Panc1 (cell line): ENCODE measurements around the gene CHAF1B. TPM values are rescaled to one million over a fixed set of nuclear protein-coding genes. Genes with fewer than 3 reads are reported as not detected.

Experiments
- ATAC-seq: fragments of 200-7000 bp; cut with Tn5 transposase; 2 replicates; pipeline ENCODE4 v1.9.1; 2020; ENCODE audit warnings: mild to moderate bottlenecking, moderate library complexity
- BruUV-seq: library from RNA; stranded (reverse); fragments of 400-500 nt; replicated peaks from 2 replicates; lab custom pipeline; 2021; lab: Mats Ljungman, UMichigan
- CTCF ChIA-PET: fragments of 300-600 bp; sonication (Branson Sonifier 250); formaldehyde crosslinking; loops from one replicate; lab custom pipeline; 2022; ENCODE audit warnings: antibody characterized with exemption; lab: Charles Lee
- POLR2A ChIA-PET: fragments of 300-600 bp; sonication (Branson Sonifier 250); formaldehyde crosslinking; loops from one replicate; lab custom pipeline; 2022; ENCODE audit warnings: antibody characterized with exemption; lab: Charles Lee
- DNase-seq: peaks from one replicate; pipeline ENCODE4 v3.0.0-alpha.2; 2010; ENCODE audit warnings: low read depth, low spot score
- H3K27ac ChIP-seq: 2 replicates; pipeline ENCODE4 v1.5.1; 2011; ENCODE audit warnings: mild to moderate bottlenecking, low read length, inconsistent platforms
- H3K27me3 ChIP-seq: fragments of 200-500 bp; sonication (Bioruptor generic); 2 replicates; pipeline ENCODE4 v1.6.0; 2014; ENCODE audit warnings: low read length, inconsistent platforms; ENCODE audit not compliant: control insufficient read depth, insufficient read depth
- H3K36me3 ChIP-seq: fragments of 200-500 bp; sonication (Bioruptor generic); 2 replicates; pipeline ENCODE4 v1.5.1; 2014; ENCODE audit warnings: inconsistent platforms, mild to moderate bottlenecking, low read length, moderate library complexity; ENCODE audit not compliant: control insufficient read depth, insufficient read depth
- H3K4me1 ChIP-seq: 2 replicates; pipeline ENCODE4 v1.5.1; 2011; ENCODE audit warnings: inconsistent platforms, mild to moderate bottlenecking, low read length, moderate library complexity; ENCODE audit not compliant: control insufficient read depth, insufficient read depth
- H3K4me3 ChIP-seq, 2 experiments: 2 replicates each; pipeline ENCODE4 v1.5.1; 2011 to 2012; ENCODE audit warnings: low read depth in 2 of 2, low read length in 2 of 2, mild to moderate bottlenecking in 2 of 2, inconsistent platforms in 1 of 2, moderate library complexity in 1 of 2
- H3K9me3 ChIP-seq: fragments of 200-500 bp; sonication (Bioruptor generic); 2 replicates; pipeline ENCODE4 v1.5.1; 2014; ENCODE audit warnings: low read depth, mild to moderate bottlenecking, inconsistent platforms, low read length, moderate library complexity; ENCODE audit not compliant: control insufficient read depth, insufficient read depth
- POLR2AphosphoS5 ChIP-seq: IDR thresholded peaks from 2 replicates; pipeline ENCODE4 v1.6.1; 2012; ENCODE audit warnings: mild to moderate bottlenecking, low read depth, low read length, moderate library complexity
- SIN3A ChIP-seq: IDR thresholded peaks from 2 replicates; pipeline ENCODE4 v1.6.1; 2012; ENCODE audit warnings: low read depth, mild to moderate bottlenecking, low read length, moderate library complexity, borderline replicate concordance; ENCODE audit not compliant: insufficient read depth
- TCF7L2 ChIP-seq: IDR thresholded peaks from 2 replicates; pipeline ENCODE4 v1.6.1; 2011; ENCODE audit warnings: mild to moderate bottlenecking, low read depth, low read length, inconsistent platforms
- in situ Hi-C: cut with HindIII; loops from 2 replicates; pipeline ENCODE4 v1.10.0; 2016; ENCODE audit warnings: low sequenced_read_pairs, low pct_unique_long_range_greater_than_20kb
- intact Hi-C: fragments of 100-400 bp; cut with micrococcal nuclease; formaldehyde crosslinking; loops from one replicate; pipeline ENCODE4 v1.10.0; 2022; ENCODE audit not compliant: unreplicated experiment
- total RNA-seq: library from RNA; stranded (reverse); gene quantifications from one replicate; pipeline ENCODE4 v1.2.1, GENCODE V29; 2021; ENCODE audit not compliant: unreplicated experiment
- TF ChIP-seq, protein P1 (sequence below): fragments of 450-650 bp; IDR thresholded peaks from 2 replicates; pipeline ENCODE4 v1.5.1; 2017; ENCODE audit warnings: mild to moderate bottlenecking
- TF ChIP-seq, protein P2 (sequence below), 2 experiments: IDR thresholded peaks; 2 replicates each; pipeline ENCODE4 v1.6.1; 2011 to 2012; ENCODE audit warnings: low read depth in 2 of 2, control low read depth in 1 of 2, low read length in 1 of 2, mild to moderate bottlenecking in 1 of 2, moderate library complexity in 1 of 2; ENCODE audit not compliant: insufficient read depth in 1 of 2

The CHAF1B gene
- total RNA-seq, 1 experiment from 2014 or later, result 18.4 TPM

DNA sequence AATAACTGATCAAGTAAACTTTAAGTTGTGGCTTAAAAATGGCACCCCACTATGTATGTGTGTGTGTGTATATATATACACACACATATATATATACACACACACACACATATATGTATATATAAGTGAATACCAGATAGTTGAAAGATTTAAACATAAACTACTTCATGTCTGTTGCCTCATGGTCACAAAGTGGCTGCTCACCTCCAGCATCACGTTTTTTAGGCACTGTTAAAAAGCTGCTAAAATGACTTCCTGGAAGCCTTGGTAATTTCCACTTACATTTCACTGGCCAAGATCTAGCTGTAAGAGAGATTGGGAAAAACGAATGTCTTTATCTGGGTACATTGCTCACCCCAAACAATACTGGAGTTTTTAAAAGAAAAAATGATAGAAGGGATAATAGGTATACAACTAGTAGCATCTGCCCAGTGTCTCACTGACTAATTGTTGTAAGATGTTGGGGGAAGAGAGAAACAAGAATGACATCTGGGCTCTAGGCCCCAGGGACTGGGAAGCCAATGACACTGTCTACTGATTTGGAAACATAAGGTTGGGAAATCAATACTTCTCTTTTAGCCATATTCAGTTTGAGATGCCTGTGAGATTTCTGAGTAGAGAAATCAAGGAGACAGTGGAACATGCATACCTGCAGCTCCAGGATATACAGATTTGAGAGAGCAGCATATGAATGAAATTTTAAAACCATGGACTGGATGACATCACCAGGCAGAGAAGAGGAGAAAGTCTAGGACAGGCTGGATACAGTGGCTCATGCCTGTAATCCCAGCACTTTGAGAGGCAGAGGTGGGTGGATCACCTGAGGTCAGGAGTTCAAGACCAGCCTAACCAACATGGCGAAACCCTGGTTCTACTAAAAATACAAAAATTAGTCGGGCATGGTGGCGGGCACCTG lies 51.9 kb downstream of the CHAF1B start:
- ChIA-PET POLR2A (interaction anchor here (0.6 kb wide), 1 partner anchor 30 kb away, joined by 5 read pairs; no protein-coding TSS in a partner anchor), CTCF (interaction anchor here (0.7 kb wide), 1 partner anchor 69 kb away, joined by 5 read pairs; no protein-coding TSS in a partner anchor)
- DNase-seq (no peak), ATAC-seq (no peak)
- TF ChIP-seq, protein P1, sequence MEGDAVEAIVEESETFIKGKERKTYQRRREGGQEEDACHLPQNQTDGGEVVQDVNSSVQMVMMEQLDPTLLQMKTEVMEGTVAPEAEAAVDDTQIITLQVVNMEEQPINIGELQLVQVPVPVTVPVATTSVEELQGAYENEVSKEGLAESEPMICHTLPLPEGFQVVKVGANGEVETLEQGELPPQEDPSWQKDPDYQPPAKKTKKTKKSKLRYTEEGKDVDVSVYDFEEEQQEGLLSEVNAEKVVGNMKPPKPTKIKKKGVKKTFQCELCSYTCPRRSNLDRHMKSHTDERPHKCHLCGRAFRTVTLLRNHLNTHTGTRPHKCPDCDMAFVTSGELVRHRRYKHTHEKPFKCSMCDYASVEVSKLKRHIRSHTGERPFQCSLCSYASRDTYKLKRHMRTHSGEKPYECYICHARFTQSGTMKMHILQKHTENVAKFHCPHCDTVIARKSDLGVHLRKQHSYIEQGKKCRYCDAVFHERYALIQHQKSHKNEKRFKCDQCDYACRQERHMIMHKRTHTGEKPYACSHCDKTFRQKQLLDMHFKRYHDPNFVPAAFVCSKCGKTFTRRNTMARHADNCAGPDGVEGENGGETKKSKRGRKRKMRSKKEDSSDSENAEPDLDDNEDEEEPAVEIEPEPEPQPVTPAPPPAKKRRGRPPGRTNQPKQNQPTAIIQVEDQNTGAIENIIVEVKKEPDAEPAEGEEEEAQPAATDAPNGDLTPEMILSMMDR, result no peak
- TF ChIP-seq, protein P2, sequence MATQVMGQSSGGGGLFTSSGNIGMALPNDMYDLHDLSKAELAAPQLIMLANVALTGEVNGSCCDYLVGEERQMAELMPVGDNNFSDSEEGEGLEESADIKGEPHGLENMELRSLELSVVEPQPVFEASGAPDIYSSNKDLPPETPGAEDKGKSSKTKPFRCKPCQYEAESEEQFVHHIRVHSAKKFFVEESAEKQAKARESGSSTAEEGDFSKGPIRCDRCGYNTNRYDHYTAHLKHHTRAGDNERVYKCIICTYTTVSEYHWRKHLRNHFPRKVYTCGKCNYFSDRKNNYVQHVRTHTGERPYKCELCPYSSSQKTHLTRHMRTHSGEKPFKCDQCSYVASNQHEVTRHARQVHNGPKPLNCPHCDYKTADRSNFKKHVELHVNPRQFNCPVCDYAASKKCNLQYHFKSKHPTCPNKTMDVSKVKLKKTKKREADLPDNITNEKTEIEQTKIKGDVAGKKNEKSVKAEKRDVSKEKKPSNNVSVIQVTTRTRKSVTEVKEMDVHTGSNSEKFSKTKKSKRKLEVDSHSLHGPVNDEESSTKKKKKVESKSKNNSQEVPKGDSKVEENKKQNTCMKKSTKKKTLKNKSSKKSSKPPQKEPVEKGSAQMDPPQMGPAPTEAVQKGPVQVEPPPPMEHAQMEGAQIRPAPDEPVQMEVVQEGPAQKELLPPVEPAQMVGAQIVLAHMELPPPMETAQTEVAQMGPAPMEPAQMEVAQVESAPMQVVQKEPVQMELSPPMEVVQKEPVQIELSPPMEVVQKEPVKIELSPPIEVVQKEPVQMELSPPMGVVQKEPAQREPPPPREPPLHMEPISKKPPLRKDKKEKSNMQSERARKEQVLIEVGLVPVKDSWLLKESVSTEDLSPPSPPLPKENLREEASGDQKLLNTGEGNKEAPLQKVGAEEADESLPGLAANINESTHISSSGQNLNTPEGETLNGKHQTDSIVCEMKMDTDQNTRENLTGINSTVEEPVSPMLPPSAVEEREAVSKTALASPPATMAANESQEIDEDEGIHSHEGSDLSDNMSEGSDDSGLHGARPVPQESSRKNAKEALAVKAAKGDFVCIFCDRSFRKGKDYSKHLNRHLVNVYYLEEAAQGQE (IDR thresholded peaks at IDR 0.05; ENCODE audit: insufficient read depth in 1 of 2, low read depth in 2 of 2, low read length in 1 of 2), result no peak
- TF ChIP-seq SIN3A (no peak), TCF7L2 (no peak), POLR2AphosphoS5 (no peak)
- Histone ChIP-seq H3K4me1 (0 out of 2 replicates have a peak, but pooled peaks cover 3% of the 10 kb centered on the region), H3K9me3 (no peaks in the 10 kb centered on the region), H3K4me3 (no peak overlapping the region), H3K27ac (no peak overlapping the region), H3K36me3 (no peaks in the 10 kb centered on the region), H3K27me3 (no peaks in the 10 kb centered on the region)
- BruUV-seq, result no TSS peak
- in situ Hi-C loops, result no loop called here
- intact Hi-C loops, result no loop called here

DNA sequence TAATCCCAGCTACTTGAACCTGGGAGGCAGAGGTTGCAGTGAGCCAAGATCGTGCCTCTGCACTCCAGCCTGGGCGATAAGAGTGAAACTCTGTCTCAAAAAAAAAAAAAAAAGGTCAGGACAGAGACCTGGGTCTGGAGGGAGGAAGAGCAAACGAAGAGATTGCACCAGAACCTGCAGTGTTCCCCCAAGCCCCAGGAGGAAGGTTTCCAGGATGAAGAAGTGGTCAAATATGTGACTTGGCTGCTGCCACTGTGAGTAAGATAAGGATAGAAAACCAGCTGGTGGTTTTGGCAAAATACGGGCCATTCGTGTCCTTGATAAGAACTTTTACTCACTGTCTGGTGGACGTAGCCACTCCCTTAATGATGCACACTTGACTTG lies 52.5 kb downstream of the CHAF1B start:
- BruUV-seq, result no TSS peak
- TF ChIP-seq, protein P2 (IDR thresholded peaks at IDR 0.05; ENCODE audit: insufficient read depth in 1 of 2, low read depth in 2 of 2, low read length in 1 of 2), result no peak
- TF ChIP-seq POLR2AphosphoS5 (no peak), SIN3A (no peak), TCF7L2 (no peak)
- TF ChIP-seq, protein P1, result no peak
- DNase-seq, result no peak
- no peak overlapping the region for H3K27ac ChIP-seq
- H3K36me3 ChIP-seq, result no peaks in the 10 kb centered on the region
- intact Hi-C loops (no loop called here), in situ Hi-C loops (no loop called here)
- H3K27me3 ChIP-seq, result no peaks in the 10 kb centered on the region
- 0 out of 2 replicates have a peak, but pooled peaks cover 3% of the 10 kb centered on the region for H3K4me1 ChIP-seq
- ChIA-PET POLR2A (interaction anchor here (0.6 kb wide), 1 partner anchor 29 kb away, joined by 5 read pairs; no protein-coding TSS in a partner anchor), CTCF (no interaction called here)
- ATAC-seq, result no peak
- H3K9me3 ChIP-seq, result no peaks in the 10 kb centered on the region
- no peak overlapping the region for H3K4me3 ChIP-seq
